PFSK-1 (cell line): ENCODE results near the gene CD300H.

Source experiments
- POLR2AphosphoS5 ChIP-seq: IDR thresholded peaks from 2 replicates; pipeline ENCODE4 v1.6.1; 2012; ENCODE audit warnings: low read depth, mild to moderate bottlenecking, control low read depth, low read length, moderate library complexity
- SIN3A ChIP-seq: IDR thresholded peaks from 2 replicates; pipeline ENCODE4 v1.6.1; 2012; ENCODE audit warnings: mild to moderate bottlenecking, low read length, moderate library complexity, borderline replicate concordance; ENCODE audit not compliant: insufficient read depth
- TAF1 ChIP-seq: IDR thresholded peaks from 2 replicates; pipeline ENCODE4 v1.6.1; 2012; ENCODE audit warnings: low read length, control low read depth, borderline replicate concordance; ENCODE audit not compliant: insufficient read depth
- TF ChIP-seq, protein P1 (sequence below), 2 experiments: IDR thresholded peaks; 2 replicates each; pipeline versions ENCODE4 v1.6.1 to v1.8.0; 2011 to 2012; ENCODE audit warnings: low read depth in 2 of 2, low read length in 2 of 2, control low read depth in 1 of 2, inconsistent platforms in 1 of 2, mild to moderate bottlenecking in 1 of 2, moderate library complexity in 1 of 2; ENCODE audit not compliant: insufficient read depth in 1 of 2

DNA sequence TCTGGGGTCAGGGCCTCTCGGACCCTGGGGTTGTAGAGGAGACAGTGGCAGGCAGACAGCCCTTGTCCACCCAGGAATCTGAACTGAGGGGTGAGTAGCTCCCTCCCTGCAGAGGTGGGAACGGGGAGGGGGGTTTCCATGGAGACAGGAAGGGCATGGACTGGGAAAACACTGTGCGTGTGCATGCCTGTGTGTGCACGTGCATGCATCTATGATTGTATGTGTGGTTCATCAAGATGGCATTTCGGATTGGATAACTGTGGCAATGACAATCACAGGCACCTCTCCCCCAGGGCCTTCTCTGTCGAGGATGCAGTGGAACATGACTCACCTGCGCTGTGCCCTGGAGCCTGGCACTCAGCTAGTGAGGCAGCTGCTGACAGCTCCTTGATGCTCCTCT lies 15.3 kb downstream of the CD300H start:
- TF ChIP-seq POLR2AphosphoS5 (no peak), SIN3A (no peak), TAF1 (no peak)
- TF ChIP-seq, protein P1, sequence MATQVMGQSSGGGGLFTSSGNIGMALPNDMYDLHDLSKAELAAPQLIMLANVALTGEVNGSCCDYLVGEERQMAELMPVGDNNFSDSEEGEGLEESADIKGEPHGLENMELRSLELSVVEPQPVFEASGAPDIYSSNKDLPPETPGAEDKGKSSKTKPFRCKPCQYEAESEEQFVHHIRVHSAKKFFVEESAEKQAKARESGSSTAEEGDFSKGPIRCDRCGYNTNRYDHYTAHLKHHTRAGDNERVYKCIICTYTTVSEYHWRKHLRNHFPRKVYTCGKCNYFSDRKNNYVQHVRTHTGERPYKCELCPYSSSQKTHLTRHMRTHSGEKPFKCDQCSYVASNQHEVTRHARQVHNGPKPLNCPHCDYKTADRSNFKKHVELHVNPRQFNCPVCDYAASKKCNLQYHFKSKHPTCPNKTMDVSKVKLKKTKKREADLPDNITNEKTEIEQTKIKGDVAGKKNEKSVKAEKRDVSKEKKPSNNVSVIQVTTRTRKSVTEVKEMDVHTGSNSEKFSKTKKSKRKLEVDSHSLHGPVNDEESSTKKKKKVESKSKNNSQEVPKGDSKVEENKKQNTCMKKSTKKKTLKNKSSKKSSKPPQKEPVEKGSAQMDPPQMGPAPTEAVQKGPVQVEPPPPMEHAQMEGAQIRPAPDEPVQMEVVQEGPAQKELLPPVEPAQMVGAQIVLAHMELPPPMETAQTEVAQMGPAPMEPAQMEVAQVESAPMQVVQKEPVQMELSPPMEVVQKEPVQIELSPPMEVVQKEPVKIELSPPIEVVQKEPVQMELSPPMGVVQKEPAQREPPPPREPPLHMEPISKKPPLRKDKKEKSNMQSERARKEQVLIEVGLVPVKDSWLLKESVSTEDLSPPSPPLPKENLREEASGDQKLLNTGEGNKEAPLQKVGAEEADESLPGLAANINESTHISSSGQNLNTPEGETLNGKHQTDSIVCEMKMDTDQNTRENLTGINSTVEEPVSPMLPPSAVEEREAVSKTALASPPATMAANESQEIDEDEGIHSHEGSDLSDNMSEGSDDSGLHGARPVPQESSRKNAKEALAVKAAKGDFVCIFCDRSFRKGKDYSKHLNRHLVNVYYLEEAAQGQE (IDR thresholded peaks at IDR 0.05; ENCODE audit: insufficient read depth in 1 of 2, low read depth in 2 of 2, low read length in 2 of 2) = no peak
